ENCODE results near the gene COX5A.
A peak's percentile ranks its signal among the peaks of the same experiment; 100 is the strongest.
"Not testable (repeated sequence)": the region's sequence is repeated elsewhere in the genome, so short reads cannot be mapped to it uniquely, and the experiment has no call there.

COX5A gene

GRCh38 chr15:74928771-74929198, 9.1 kb downstream of the COX5A start:
- no peaks in the 10 kb centered on the region for H3K27me3 ChIP-seq (ENCODE audit: control insufficient read depth, insufficient read depth, low read length, poor library complexity, severe bottlenecking)
- no peaks in the 10 kb centered on the region for H3K9me3 ChIP-seq (ENCODE audit: control insufficient read depth, low read length)
- WGBS, 2 experiments: 95 to 96% methylated on average over 5 of the region's 5 CpGs
- peaks cover 4% of the 10 kb centered on the region for H3K36me3 ChIP-seq (ENCODE audit: control insufficient read depth, insufficient read depth, low read length)
- no peak overlapping the region for H3K27ac ChIP-seq (ENCODE audit: insufficient read depth, low read depth, low read length, poor library complexity, severe bottlenecking)
- no peak overlapping the region for H3K4me3 ChIP-seq (ENCODE audit: insufficient read depth, low read depth, low read length)
- no peaks in the 10 kb centered on the region for H3K4me1 ChIP-seq (ENCODE audit: control insufficient read depth, insufficient read depth, low read length)

GRCh38 chr15:74924525-74924924, 13.3 kb downstream of the COX5A start:
- peaks cover 23% of the 10 kb centered on the region for H3K36me3 ChIP-seq (ENCODE audit: control insufficient read depth, insufficient read depth, low read length)
- WGBS, 2 experiments: 100% methylated on average over 3 of the region's 3 CpGs
- no peaks in the 10 kb centered on the region for H3K4me1 ChIP-seq (ENCODE audit: control insufficient read depth, insufficient read depth, low read length)

GRCh38 chr15:74920456-74920855, 17.4 kb downstream of the COX5A start:
- no peaks in the 10 kb centered on the region for H3K4me1 ChIP-seq (ENCODE audit: control insufficient read depth, insufficient read depth, low read length)
- no peak overlapping the region for H3K27ac ChIP-seq (ENCODE audit: insufficient read depth, low read depth, low read length, poor library complexity, severe bottlenecking)
- H3K27me3 ChIP-seq (ENCODE audit: control insufficient read depth, insufficient read depth, low read length, poor library complexity, severe bottlenecking): no peaks in the 10 kb centered on the region
- 94 to 96% methylated on average over 8 of the region's 8 CpGs for WGBS, 2 experiments
- H3K36me3 ChIP-seq (ENCODE audit: control insufficient read depth, insufficient read depth, low read length): peaks cover 42% of the 10 kb centered on the region
- no peak overlapping the region for H3K4me3 ChIP-seq (ENCODE audit: insufficient read depth, low read depth, low read length)
- H3K9me3 ChIP-seq (ENCODE audit: control insufficient read depth, low read length): no peaks in the 10 kb centered on the region

More at GRCh38 chr15:74924525-74924924, 13.3 kb downstream of the COX5A start:
- Histone ChIP-seq H3K4me3 (ENCODE audit: insufficient read depth, low read depth, low read length) (no peak overlapping the region), H3K27ac (ENCODE audit: insufficient read depth, low read depth, low read length, poor library complexity, severe bottlenecking) (no peak overlapping the region), H3K9me3 (ENCODE audit: control insufficient read depth, low read length) (no peaks in the 10 kb centered on the region), H3K27me3 (ENCODE audit: control insufficient read depth, insufficient read depth, low read length, poor library complexity, severe bottlenecking) (no peaks in the 10 kb centered on the region)

GRCh38 chr15:74917676-74918075, 20.2 kb downstream of the COX5A start:
- Histone ChIP-seq H3K27me3 (ENCODE audit: control insufficient read depth, insufficient read depth, low read length, poor library complexity, severe bottlenecking) (no peaks in the 10 kb centered on the region), H3K27ac (ENCODE audit: insufficient read depth, low read depth, low read length, poor library complexity, severe bottlenecking) (no peak overlapping the region), H3K36me3 (ENCODE audit: control insufficient read depth, insufficient read depth, low read length) (peaks cover 39% of the 10 kb centered on the region), H3K4me1 (ENCODE audit: control insufficient read depth, insufficient read depth, low read length) (no peaks in the 10 kb centered on the region), H3K4me3 (ENCODE audit: insufficient read depth, low read depth, low read length) (no peak overlapping the region), H3K9me3 (ENCODE audit: control insufficient read depth, low read length) (no peaks in the 10 kb centered on the region)
- 92 to 97% methylated on average over 5 to 6 of the region's 6 CpGs for WGBS, 2 experiments

- H3K27ac ChIP-seq (ENCODE audit: insufficient read depth, low read depth, low read length, poor library complexity, severe bottlenecking); H3K4me3 ChIP-seq (ENCODE audit: insufficient read depth, low read depth, low read length); H3K9me3 ChIP-seq (ENCODE audit: control insufficient read depth, low read length); H3K27me3 ChIP-seq (ENCODE audit: control insufficient read depth, insufficient read depth, low read length, poor library complexity, severe bottlenecking); H3K4me1 ChIP-seq (ENCODE audit: control insufficient read depth, insufficient read depth, low read length): not testable (repeated sequence)
- 95 to 96% methylated on average over 8 of the region's 8 CpGs for WGBS, 2 experiments
- peaks cover 33% of the 10 kb centered on the region for H3K36me3 ChIP-seq (ENCODE audit: control insufficient read depth, insufficient read depth, low read length)
Observed at GRCh38 chr15:74913799-74914198, 24.1 kb downstream of the COX5A start.

GRCh38 chr15:74913041-74913440, 24.8 kb downstream of the COX5A start:
- Histone ChIP-seq H3K27ac (ENCODE audit: insufficient read depth, low read depth, low read length, poor library complexity, severe bottlenecking) (no peak overlapping the region), H3K27me3 (ENCODE audit: control insufficient read depth, insufficient read depth, low read length, poor library complexity, severe bottlenecking) (no peaks in the 10 kb centered on the region), H3K36me3 (ENCODE audit: control insufficient read depth, insufficient read depth, low read length) (peaks cover 29% of the 10 kb centered on the region), H3K9me3 (ENCODE audit: control insufficient read depth, low read length) (no peaks in the 10 kb centered on the region), H3K4me3 (ENCODE audit: insufficient read depth, low read depth, low read length) (no peak overlapping the region), H3K4me1 (ENCODE audit: control insufficient read depth, insufficient read depth, low read length) (no peaks in the 10 kb centered on the region)
- WGBS, 2 experiments: 95 to 96% methylated on average over 9 of the region's 9 CpGs

DNA sequence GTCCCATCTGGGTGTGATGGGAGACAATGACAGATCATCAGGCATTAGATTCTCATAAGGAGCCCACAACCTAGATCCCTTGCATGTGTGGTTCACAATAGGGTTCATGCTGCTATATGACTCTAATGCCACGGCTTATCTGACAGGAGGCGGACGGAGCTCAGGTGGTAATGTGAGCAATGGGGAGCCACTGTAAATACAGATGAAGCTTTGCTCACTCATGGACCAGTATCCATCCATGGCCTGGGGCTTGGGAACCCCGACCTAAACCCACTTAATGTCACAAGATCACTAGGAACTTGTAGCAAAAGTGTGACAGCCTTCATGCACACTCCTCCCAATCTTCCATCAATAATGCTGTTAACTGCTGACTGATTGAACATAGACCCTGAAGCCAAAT, 29.2 kb downstream of the COX5A start:
- peaks cover 20% of the 10 kb centered on the region for H3K36me3 ChIP-seq (ENCODE audit: control insufficient read depth, insufficient read depth, low read length)
- H3K27ac ChIP-seq (ENCODE audit: insufficient read depth, low read depth, low read length, poor library complexity, severe bottlenecking): no peak overlapping the region
- WGBS, 2 experiments: 95 to 96% methylated on average over 4 of the region's 4 CpGs
- no peak overlapping the region for H3K4me3 ChIP-seq (ENCODE audit: insufficient read depth, low read depth, low read length)
- no peaks in the 10 kb centered on the region for H3K9me3 ChIP-seq (ENCODE audit: control insufficient read depth, low read length)
- H3K4me1 ChIP-seq (ENCODE audit: control insufficient read depth, insufficient read depth, low read length): no peaks in the 10 kb centered on the region
- no peaks in the 10 kb centered on the region for H3K27me3 ChIP-seq (ENCODE audit: control insufficient read depth, insufficient read depth, low read length, poor library complexity, severe bottlenecking)

- 49 to 57% methylated on average over 8 of the region's 8 CpGs for WGBS, 2 experiments
- H3K36me3 ChIP-seq (ENCODE audit: control insufficient read depth, insufficient read depth, low read length): peaks cover 22% of the 10 kb centered on the region
- H3K9me3 ChIP-seq (ENCODE audit: control insufficient read depth, low read length): no peaks in the 10 kb centered on the region
- no peaks in the 10 kb centered on the region for H3K27me3 ChIP-seq (ENCODE audit: control insufficient read depth, insufficient read depth, low read length, poor library complexity, severe bottlenecking)
- H3K27ac ChIP-seq (ENCODE audit: insufficient read depth, low read depth, low read length, poor library complexity, severe bottlenecking): no peak overlapping the region
- H3K4me3 ChIP-seq (ENCODE audit: insufficient read depth, low read depth, low read length): peak overlapping the region; percentile 97
- no peaks in the 10 kb centered on the region for H3K4me1 ChIP-seq (ENCODE audit: control insufficient read depth, insufficient read depth, low read length)
Observed at GRCh38 chr15:74907163-74907870, 30.6 kb downstream of the COX5A start.

- 1% methylated on average over 74 of the region's 74 CpGs for WGBS, 2 experiments
- Histone ChIP-seq H3K4me1 (ENCODE audit: control insufficient read depth, insufficient read depth, low read length) (no peaks in the 10 kb centered on the region), H3K27me3 (ENCODE audit: control insufficient read depth, insufficient read depth, low read length, poor library complexity, severe bottlenecking) (no peaks in the 10 kb centered on the region), H3K27ac (ENCODE audit: insufficient read depth, low read depth, low read length, poor library complexity, severe bottlenecking) (peak within 1 kb of the TSS; percentile 84), H3K9me3 (ENCODE audit: control insufficient read depth, low read length) (no peaks in the 10 kb centered on the region), H3K36me3 (ENCODE audit: control insufficient read depth, insufficient read depth, low read length) (peaks cover 15% of the 10 kb centered on the region), H3K4me3 (ENCODE audit: insufficient read depth, low read depth, low read length) (peak within 1 kb of the TSS; percentile 97)
Observed at GRCh38 chr15:74906450-74907162, 31.3 kb downstream of the COX5A start, which contains the start of gene FAM219B. Gene FAM219B, minus strand, starts transcription at chr15:74906851. Its CDS starts 51 bp downstream, at chr15:74906800.

DNA sequence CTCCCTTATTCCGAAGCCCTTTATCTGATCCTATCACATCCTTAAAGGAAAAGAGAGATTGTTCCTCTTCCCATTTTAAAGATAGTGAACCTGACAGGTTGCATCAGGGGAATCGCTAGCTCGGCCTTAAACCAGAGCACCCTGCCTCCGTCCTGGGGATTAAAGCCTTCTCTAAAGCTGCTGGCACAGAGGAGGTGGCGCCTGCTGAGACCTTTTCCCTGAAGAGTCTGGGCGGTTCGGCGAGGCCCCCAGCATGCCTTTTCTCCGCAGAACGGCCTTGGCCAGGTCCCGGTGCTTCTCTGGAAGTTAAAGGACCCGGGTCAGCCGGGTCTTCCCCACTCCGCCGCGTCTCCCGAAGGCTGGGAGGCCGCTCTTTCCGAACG, 31.8 kb downstream of the COX5A start:
- WGBS, 2 experiments: 0% methylated on average over 20 of the region's 20 CpGs
- Histone ChIP-seq H3K27ac (ENCODE audit: insufficient read depth, low read depth, low read length, poor library complexity, severe bottlenecking) (peak overlapping the region; percentile 84), H3K4me3 (ENCODE audit: insufficient read depth, low read depth, low read length) (peak overlapping the region; percentile 97), H3K27me3 (ENCODE audit: control insufficient read depth, insufficient read depth, low read length, poor library complexity, severe bottlenecking) (no peaks in the 10 kb centered on the region), H3K9me3 (ENCODE audit: control insufficient read depth, low read length) (no peaks in the 10 kb centered on the region), H3K36me3 (ENCODE audit: control insufficient read depth, insufficient read depth, low read length) (peaks cover 13% of the 10 kb centered on the region), H3K4me1 (ENCODE audit: control insufficient read depth, insufficient read depth, low read length) (no peaks in the 10 kb centered on the region)

Measured in ectodermal cell (in vitro differentiated cells).